ENCODE results near the gene SCFD1.

The SCFD1 gene

DNA sequence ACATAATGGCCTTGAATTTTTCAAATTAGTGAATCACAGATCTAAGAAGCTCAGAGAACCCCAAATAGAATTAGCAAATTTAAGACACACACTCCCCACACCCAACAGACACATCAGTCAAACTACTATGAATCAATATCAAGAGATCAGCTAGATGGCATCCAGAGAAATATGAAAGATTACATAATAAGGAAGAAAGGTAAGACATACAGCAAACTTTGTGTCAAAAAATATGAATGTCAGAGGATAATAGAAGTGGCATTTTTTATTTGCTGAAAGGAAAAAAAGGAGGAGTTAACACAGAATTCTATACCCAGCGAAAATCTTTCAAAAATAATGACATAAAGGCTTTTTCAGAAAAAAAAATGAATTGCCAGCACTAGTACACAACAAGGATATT lies 141.8 kb downstream of the SCFD1 start:
- no peak for DNase-seq

DNA sequence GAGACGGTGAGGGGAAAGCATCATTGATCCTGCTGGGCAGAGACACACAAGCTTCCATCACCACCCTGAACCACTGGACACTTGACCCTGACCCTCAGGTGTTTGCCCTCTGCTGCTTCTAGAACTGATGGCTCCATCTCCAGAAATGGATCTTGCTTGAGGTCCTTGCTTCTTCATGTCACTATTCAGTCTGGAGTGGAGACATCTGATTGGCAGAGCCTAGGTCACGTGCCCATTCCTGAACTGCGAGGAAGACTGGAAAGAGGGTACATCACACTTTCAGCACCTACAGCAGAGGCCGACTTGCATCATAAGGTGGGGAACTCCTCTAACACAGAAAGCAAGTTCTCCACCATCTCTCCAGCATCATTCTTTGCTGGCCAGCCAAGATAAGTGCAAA lies 145.5 kb downstream of the SCFD1 start:
- DNase-seq = no peak

DNA sequence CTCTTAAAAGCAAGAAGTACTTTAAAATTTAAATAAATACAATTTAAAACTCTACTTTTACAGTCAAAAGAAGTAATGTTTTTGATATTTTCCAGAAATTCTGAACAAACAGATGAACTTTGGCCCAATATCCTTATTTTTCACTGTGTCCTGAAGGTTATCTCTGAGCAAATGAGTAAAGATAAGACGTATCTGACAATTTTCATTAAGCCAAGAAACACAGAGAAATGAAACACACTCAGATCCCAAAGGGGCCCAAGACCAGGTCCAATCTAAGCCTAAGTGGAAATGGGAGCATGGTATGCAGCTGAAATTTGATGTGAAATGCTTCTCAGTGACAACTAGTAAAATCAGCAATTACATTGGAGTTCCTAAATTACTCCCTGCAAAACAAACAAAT lies 146.7 kb downstream of the SCFD1 start:
- DNase-seq = no peak

GRCh38 chr14:30770376-30770775 lies 148.3 kb downstream of the SCFD1 start:
- DNase-seq = no peak

- DNase-seq = no peak
Observed at GRCh38 chr14:30771595-30771994, 149.5 kb downstream of the SCFD1 start.

DNA sequence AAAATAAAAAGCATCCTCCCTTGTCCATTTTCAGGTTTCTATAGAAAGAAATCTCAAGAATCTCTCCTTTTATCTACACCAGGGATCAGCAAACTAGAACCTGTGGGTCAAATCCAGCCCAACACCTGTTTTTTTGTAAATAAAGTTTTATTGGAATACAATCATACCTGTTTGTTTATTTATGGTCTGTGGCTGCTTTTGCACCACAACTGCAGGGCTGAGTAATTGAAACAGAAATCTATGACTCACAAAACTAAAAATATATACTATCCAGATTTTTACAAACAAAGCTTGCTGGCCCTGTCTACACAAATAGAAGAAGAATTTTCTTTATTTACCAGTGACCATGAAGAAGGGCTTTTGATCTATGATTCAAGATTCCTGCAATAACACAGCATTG lies 157.1 kb downstream of the SCFD1 start:
- no peak for DNase-seq

Data from activated CD4-positive, alpha-beta T cell treated with anti-CD3 and anti-CD28 coated beads for 48 hours (primary cell).